ENCODE results near the gene PLCL2. TPM values are rescaled to one million over a fixed set of nuclear protein-coding genes. Genes with fewer than 3 reads are reported as not detected.

Gene PLCL2
- total and polyA plus RNA-seq, 7 donors = 8.0 to 12.6 (median 11.6) TPM

GRCh38 chr3:17033516-17034168 is 148.9 kb downstream of the PLCL2 start:
- Histone ChIP-seq H3K4me3 (no peak overlapping the region), H3K9me3 (no peaks in the 10 kb centered on the region), H3K27me3 (no peaks in the 10 kb centered on the region), H3K4me1 (no peaks in the 10 kb centered on the region), H3K36me3 (no peaks in the 10 kb centered on the region), H3K27ac (no peak overlapping the region)
- TF ChIP-seq POLR2AphosphoS5 (IDR thresholded peaks at IDR 0.05) (no peak), POLR2A (IDR thresholded peaks at IDR 0.05) (no peak), CTCF (IDR thresholded peaks at IDR 0.05) (no peak), EP300 (IDR thresholded peaks at IDR 0.05) (no peak)
- intact Hi-C loops (cut with DNase I) = loop anchor here (5.0 kb wide), 1 partner anchor 426 kb away; the partner anchor contains the start of gene DAZL
- 60 to 88% methylated on average over 3 of the region's 3 CpGs for WGBS, 2 donors
- no peak for DNase-seq

- no peak overlapping the region for H3K27ac ChIP-seq
- 19 to 48% methylated on average over 5 of the region's 5 CpGs for whole genome bisulfite sequencing, 2 donors
- H3K4me3 ChIP-seq = no peak overlapping the region
- H3K4me1 ChIP-seq = peaks cover 0 to 8% (median 0%) of the 10 kb centered on the region in 4 donors
- intact Hi-C loops (cut with DNase I) = no loop called here
- no peak for DNase-seq
- TF ChIP-seq POLR2A (IDR thresholded peaks at IDR 0.05) = no peak
- TF ChIP-seq CTCF (IDR thresholded peaks at IDR 0.05) = no peak
- no peak for TF ChIP-seq EP300 (IDR thresholded peaks at IDR 0.05)
- TF ChIP-seq POLR2AphosphoS5 (IDR thresholded peaks at IDR 0.05) = no peak
- H3K27me3 ChIP-seq = no peaks in the 10 kb centered on the region
- H3K36me3 ChIP-seq = no peaks in the 10 kb centered on the region
- no peaks in the 10 kb centered on the region for H3K9me3 ChIP-seq
Observed at GRCh38 chr3:17035033-17035432, 150.3 kb downstream of the PLCL2 start.

- DNase-seq = no peak
- Histone ChIP-seq H3K4me3 (no peak overlapping the region), H3K4me1 (peaks cover 0 to 8% (median 0%) of the 10 kb centered on the region in 4 donors), H3K27me3 (no peaks in the 10 kb centered on the region), H3K36me3 (no peaks in the 10 kb centered on the region), H3K9me3 (no peaks in the 10 kb centered on the region), H3K27ac (no peak overlapping the region)
- intact Hi-C loops (cut with DNase I) = no loop called here
- 87 to 94% methylated on average over 6 of the region's 6 CpGs for WGBS, 2 donors
- TF ChIP-seq POLR2A (IDR thresholded peaks at IDR 0.05) = no peak
- TF ChIP-seq EP300 (IDR thresholded peaks at IDR 0.05) = no peak
- no peak for TF ChIP-seq CTCF (IDR thresholded peaks at IDR 0.05)
- TF ChIP-seq POLR2AphosphoS5 (IDR thresholded peaks at IDR 0.05) = no peak
Observed at GRCh38 chr3:17035966-17036365, 151.2 kb downstream of the PLCL2 start.

- peaks cover 0 to 8% (median 0%) of the 10 kb centered on the region in 4 donors for H3K4me1 ChIP-seq
- WGBS, 2 donors = 94 to 96% methylated on average over 3 of the region's 3 CpGs
- TF ChIP-seq EP300 (IDR thresholded peaks at IDR 0.05) (no peak), CTCF (IDR thresholded peaks at IDR 0.05) (no peak), POLR2A (IDR thresholded peaks at IDR 0.05) (no peak), POLR2AphosphoS5 (IDR thresholded peaks at IDR 0.05) (no peak)
- H3K27me3 ChIP-seq = no peaks in the 10 kb centered on the region
- no peak overlapping the region for H3K27ac ChIP-seq
- DNase-seq = no peak
- H3K9me3 ChIP-seq = no peaks in the 10 kb centered on the region
- H3K36me3 ChIP-seq = no peaks in the 10 kb centered on the region
- no peak overlapping the region for H3K4me3 ChIP-seq
- intact Hi-C loops (cut with DNase I) = no loop called here
Observed at GRCh38 chr3:17038141-17038540, 153.4 kb downstream of the PLCL2 start.
